ENCODE results near the gene RASA3. TPM values are rescaled to one million over a fixed set of nuclear protein-coding genes. Genes with fewer than 3 reads are reported as not detected.
A peak's percentile ranks its signal among the peaks of the same experiment; 100 is the strongest.
"Not testable (repeated sequence)": the region's sequence is repeated elsewhere in the genome, so short reads cannot be mapped to it uniquely, and the experiment has no call there.

RASA3 gene
- total RNA-seq, 1 donor from 2014 or later, result 29.9 TPM

DNA sequence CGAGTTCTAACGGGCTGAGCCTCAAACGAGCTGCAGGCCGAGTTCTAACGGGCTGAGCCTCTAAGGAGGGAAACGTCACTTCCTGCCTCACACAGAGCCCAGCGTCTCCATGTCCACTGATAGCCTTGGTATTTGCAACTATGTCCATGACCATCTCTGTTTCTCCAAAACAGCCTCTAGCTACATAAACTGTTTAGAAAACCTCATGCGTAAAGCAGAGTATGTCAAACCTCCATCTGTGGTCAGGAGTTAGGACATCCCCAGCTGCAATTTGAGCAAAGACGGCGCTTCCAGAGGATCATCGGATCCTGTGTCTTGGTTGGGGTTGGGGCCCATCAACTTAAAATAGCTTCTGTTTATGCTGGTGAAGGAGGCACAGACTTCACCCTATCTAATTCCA, 20.8 kb downstream of the RASA3 start:
- DNase-seq (ENCODE audit: low spot score), result peak; percentile 10
- peaks cover 8% of the 10 kb centered on the region for H3K36me3 Mint-ChIP-seq (ENCODE audit: low read depth)
- H3K9me3 Mint-ChIP-seq (ENCODE audit: low read depth), result no peaks in the 10 kb centered on the region
- H3K27me3 Mint-ChIP-seq (ENCODE audit: low read depth), result no peaks in the 10 kb centered on the region
- peaks cover 82% of the 10 kb centered on the region for H3K4me1 Mint-ChIP-seq (ENCODE audit: low read depth)
- TF ChIP-seq CTCF (IDR thresholded peaks at IDR 0.05), result no peak
- no peak overlapping the region for H3K4me3 Mint-ChIP-seq (ENCODE audit: unreplicated experiment)
- H3K27ac Mint-ChIP-seq (ENCODE audit: unreplicated experiment), result peak overlapping the region; percentile 87

GRCh38 chr13:114110830-114111189, 21.6 kb downstream of the RASA3 start:
- not testable (repeated sequence) for H3K9me3 Mint-ChIP-seq (ENCODE audit: low read depth); H3K4me3 Mint-ChIP-seq (ENCODE audit: unreplicated experiment); H3K36me3 Mint-ChIP-seq (ENCODE audit: low read depth); H3K27me3 Mint-ChIP-seq (ENCODE audit: low read depth); DNase-seq (ENCODE audit: low spot score)
- H3K4me1 Mint-ChIP-seq (ENCODE audit: low read depth), result peaks cover 82% of the 10 kb centered on the region
- peak overlapping the region; percentile 77 for H3K27ac Mint-ChIP-seq (ENCODE audit: unreplicated experiment)

DNA sequence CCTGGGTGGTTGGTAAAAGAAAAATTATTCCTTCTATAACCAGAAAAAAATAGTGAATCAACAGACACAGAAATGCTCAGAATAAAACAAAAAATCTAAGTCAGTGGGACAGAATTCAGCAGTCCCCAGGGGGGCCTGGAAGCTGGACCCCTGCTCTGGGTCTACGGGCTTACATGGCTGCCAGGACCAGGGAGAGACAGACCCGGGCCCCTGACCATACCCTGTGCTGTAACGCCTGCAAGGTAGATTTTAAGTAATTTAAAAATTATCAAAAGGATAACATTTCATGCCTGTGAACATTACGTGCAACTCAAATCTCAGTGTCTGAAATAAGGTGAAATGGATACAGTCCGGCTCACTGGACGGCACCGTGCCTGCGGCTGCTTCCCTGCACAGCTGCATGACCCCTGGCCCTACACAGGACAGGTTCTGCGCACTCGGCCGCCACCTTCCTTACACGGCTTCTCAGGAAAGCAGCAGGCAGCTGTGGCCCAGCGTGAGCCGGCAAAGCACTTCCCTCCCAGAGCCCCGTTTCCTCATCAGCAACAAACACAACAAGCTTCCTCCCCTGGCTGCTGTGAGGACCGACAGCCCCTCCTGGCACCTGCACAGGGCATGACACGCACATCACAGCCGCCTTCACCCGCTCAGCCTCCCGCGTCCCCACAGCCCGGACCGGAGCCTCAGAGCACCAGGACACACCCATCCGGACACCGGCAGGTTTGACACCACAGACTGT, 22.2 kb downstream of the RASA3 start:
- H3K9me3 Mint-ChIP-seq (ENCODE audit: low read depth), result no peaks in the 10 kb centered on the region
- peak; percentile 51 for TF ChIP-seq CTCF (IDR thresholded peaks at IDR 0.05)
- peaks cover 82% of the 10 kb centered on the region for H3K4me1 Mint-ChIP-seq (ENCODE audit: low read depth)
- peaks cover 6% of the 10 kb centered on the region for H3K36me3 Mint-ChIP-seq (ENCODE audit: low read depth)
- H3K27ac Mint-ChIP-seq (ENCODE audit: unreplicated experiment), result peak overlapping the region; percentile 77
- H3K4me3 Mint-ChIP-seq (ENCODE audit: unreplicated experiment), result no peak overlapping the region
- H3K27me3 Mint-ChIP-seq (ENCODE audit: low read depth), result no peaks in the 10 kb centered on the region
- peak; percentile 90 for DNase-seq (ENCODE audit: low spot score)

DNA sequence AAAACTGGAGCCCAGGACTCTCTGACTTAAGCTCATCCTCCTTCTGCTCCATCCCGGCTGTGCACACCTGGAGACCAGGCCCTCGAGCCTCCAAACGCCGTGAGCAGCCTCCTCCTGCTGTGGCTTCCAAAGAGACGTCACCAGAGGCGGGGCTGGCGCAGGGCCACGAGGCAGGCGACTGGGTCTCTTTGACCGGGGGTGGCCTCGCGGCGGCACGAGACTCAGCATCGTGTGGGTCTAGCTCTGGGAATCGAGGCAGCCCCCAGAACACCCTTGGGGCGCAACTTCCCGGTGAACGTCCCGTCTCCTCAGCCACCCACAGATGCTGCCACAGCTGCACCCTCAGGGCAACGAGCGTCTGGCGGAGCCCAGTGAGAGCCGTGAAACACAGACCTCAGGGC, 22.8 kb downstream of the RASA3 start:
- no peak for TF ChIP-seq CTCF (IDR thresholded peaks at IDR 0.05)
- no peaks in the 10 kb centered on the region for H3K9me3 Mint-ChIP-seq (ENCODE audit: low read depth)
- H3K4me1 Mint-ChIP-seq (ENCODE audit: low read depth), result peaks cover 81% of the 10 kb centered on the region
- no peak overlapping the region for H3K4me3 Mint-ChIP-seq (ENCODE audit: unreplicated experiment)
- H3K27ac Mint-ChIP-seq (ENCODE audit: unreplicated experiment), result peak overlapping the region; percentile 32
- H3K36me3 Mint-ChIP-seq (ENCODE audit: low read depth), result peaks cover 5% of the 10 kb centered on the region
- H3K27me3 Mint-ChIP-seq (ENCODE audit: low read depth), result no peaks in the 10 kb centered on the region
- DNase-seq (ENCODE audit: low spot score), result peak; percentile 69

DNA sequence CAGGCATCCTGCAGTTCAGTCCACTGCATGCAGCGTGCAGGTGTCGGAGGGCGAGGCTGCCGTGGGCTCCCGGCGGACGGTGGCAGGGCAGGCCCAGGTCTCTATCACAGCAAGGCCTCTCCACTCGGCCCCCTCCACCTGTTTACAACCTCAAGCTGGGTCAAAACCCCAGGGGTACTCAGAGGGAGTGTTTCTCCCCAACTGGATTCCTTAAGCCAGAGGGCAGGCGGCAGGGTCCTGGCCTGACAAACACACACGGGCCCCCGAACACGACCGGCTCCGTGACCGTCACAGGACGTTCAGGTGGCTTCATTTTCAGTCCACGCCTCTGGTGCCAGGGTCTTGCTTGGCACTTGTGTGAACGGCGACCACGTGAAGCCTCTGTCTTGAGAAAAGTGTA, 23.5 kb downstream of the RASA3 start:
- DNase-seq (ENCODE audit: low spot score), result peak; percentile 71
- TF ChIP-seq CTCF (IDR thresholded peaks at IDR 0.05), result no peak
- Mint-ChIP-seq H3K9me3 (ENCODE audit: low read depth) (no peaks in the 10 kb centered on the region), H3K27me3 (ENCODE audit: low read depth) (no peaks in the 10 kb centered on the region), H3K4me1 (ENCODE audit: low read depth) (peaks cover 77% of the 10 kb centered on the region), H3K4me3 (ENCODE audit: unreplicated experiment) (no peak overlapping the region), H3K36me3 (ENCODE audit: low read depth) (peaks cover 5% of the 10 kb centered on the region), H3K27ac (ENCODE audit: unreplicated experiment) (peak overlapping the region; percentile 87)

Measured in chondrocyte (in vitro differentiated cells).